K562 (cell line): ENCODE results near the gene LAPTM4A. TPM values are rescaled to one million over a fixed set of nuclear protein-coding genes. Genes with fewer than 3 reads are reported as not detected.

Experiments used
- CCNT2 ChIP-seq: IDR thresholded peaks from 2 replicates; pipeline ENCODE4 v1.6.1; 2011; ENCODE audit warnings: borderline replicate concordance, low read depth, mild to moderate bottlenecking, moderate library complexity, mixed read lengths, low read length; ENCODE audit not compliant: insufficient read length; ENCODE audit errors: extremely low read depth
- FOXM1 ChIP-seq, 2 experiments: fragments of 450-650 bp in 1 of 2; sonication (generic) in 1 of 2; formaldehyde crosslinking in 1 of 2; IDR thresholded peaks; 2 replicates each; pipeline versions ENCODE4 v1.6.1 to v1.9.0; 2017 to 2022; ENCODE audit warnings: low read depth in 2 of 2, mild to moderate bottlenecking in 2 of 2, missing genetic modification reagents in 1 of 2, moderate library complexity in 1 of 2
- GATAD2B ChIP-seq: fragments of 450-650 bp; IDR thresholded peaks from 2 replicates; pipeline ENCODE4 v1.6.1; 2017; ENCODE audit warnings: mild to moderate bottlenecking, borderline replicate concordance
- NR2C2 ChIP-seq, 2 experiments: fragments of 200-800 bp in 1 of 2; sonication (Bioruptor generic) in 1 of 2; sonication (generic) in 1 of 2; formaldehyde crosslinking in 1 of 2; IDR thresholded peaks; 2 replicates each; pipeline versions ENCODE4 v1.6.1 to v1.8.0; 2016 to 2022; ENCODE audit warnings: mild to moderate bottlenecking in 1 of 2, missing compliant biosample characterization in 1 of 2, missing genetic modification characterization in 1 of 2, missing genetic modification reagents in 1 of 2
- RCOR1 ChIP-seq, 2 experiments: IDR thresholded peaks; 2 replicates each; pipeline ENCODE4 v1.6.1; 2012; ENCODE audit warnings: low read depth in 2 of 2, low read length in 2 of 2, borderline replicate concordance in 1 of 2, improper control_type of control experiment in 1 of 2
- ZNF780A ChIP-seq: fragments of 250-450 bp; sonication (Bioruptor Pico); IDR thresholded peaks from 2 replicates; pipeline ENCODE4 v1.5.0; 2021; ENCODE audit warnings: mild to moderate bottlenecking
- polyA plus RNA-seq, 8 experiments: library from polyadenylated mRNA; depleted of rRNA in 4 of 8; stranded (reverse) in 5 of 8; unstranded in 3 of 8; fragments of >200 nt; fragmentation: Nextera tagmentation in 2 of 8; fragmentation: Illumina TruSeq in 1 of 8; extraction: Ambion mirVana in 2 of 8; extraction: Trizol in 1 of 8; gene quantifications; 2 replicates each; pipeline versions ENCODE4 v1.2.1 to v1.2.3, GENCODE V29; 2011 to 2014; ENCODE audit warnings: inconsistent platforms in 1 of 8, missing spikeins in 1 of 8
- total RNA-seq, 7 experiments: library from RNA; depleted of rRNA in 6 of 7; stranded (reverse); fragments of >200 nt in 6 of 7; fragmentation: Illumina TruSeq in 2 of 7; extraction: Trizol in 2 of 7; gene quantifications; 2 replicates each; pipeline versions ENCODE4 v1.2.1 to v1.2.3, GENCODE V29; 2011 to 2021; ENCODE audit warnings: low replicate concordance in 1 of 7
- TF ChIP-seq, protein P1 (sequence below): fragments of 450-650 bp; IDR thresholded peaks from 2 replicates; pipeline ENCODE4 v1.6.1; 2017; ENCODE audit warnings: antibody characterized with exemption, mild to moderate bottlenecking
- TF ChIP-seq, protein P2 (sequence below): sonication (generic); formaldehyde crosslinking; IDR thresholded peaks from 2 replicates; pipeline ENCODE4 v1.8.1; 2023; ENCODE audit warnings: mild to moderate bottlenecking, missing genetic modification reagents
- TF ChIP-seq, protein P3 (sequence below): fragments of 450-650 bp; IDR thresholded peaks from 2 replicates; pipeline ENCODE4 v1.6.1; 2016; ENCODE audit warnings: low read depth
- TF ChIP-seq, protein P4 (sequence below): fragments of 450-650 bp; IDR thresholded peaks from 2 replicates; pipeline ENCODE4 v1.6.1; 2016; ENCODE audit warnings: low read depth, mild to moderate bottlenecking, moderate library complexity

LAPTM4A gene
- total and polyA plus RNA-seq, 9 of the 15 experiments (the other 6 are each of a cell fraction or from before 2014, with no cell fraction given): 13.4 to 157 (median 50.1) TPM

DNA sequence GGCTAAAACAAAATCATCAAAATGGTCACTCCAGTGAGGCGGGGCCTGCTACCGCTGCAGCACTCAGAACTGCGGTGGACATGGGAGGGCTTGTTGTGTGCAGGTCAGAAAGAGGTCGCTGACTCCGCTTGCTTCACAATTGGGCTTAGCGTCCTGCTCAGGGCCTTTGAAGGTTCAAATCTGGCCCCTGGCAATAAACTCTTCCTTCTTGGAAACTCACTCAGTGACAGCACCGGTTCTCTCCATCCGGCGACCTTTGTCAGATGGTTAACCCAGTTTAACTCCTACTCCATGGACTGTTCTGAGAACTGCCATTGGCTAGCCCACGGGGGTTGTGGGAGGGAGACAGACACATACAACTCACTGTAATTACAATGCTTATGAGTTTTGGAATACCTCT is 29.0 kb upstream of the LAPTM4A start (continued):
- TF ChIP-seq RCOR1 (IDR thresholded peaks at IDR 0.05; ENCODE audit: borderline replicate concordance in 1 of 2, low read depth in 2 of 2, low read length in 2 of 2) (peak in 1 of 2 experiments; percentile 5; a peak in 1 of 4 replicates), FOXM1 (IDR thresholded peaks at IDR 0.05; ENCODE audit: low read depth) (no peak), FOXM1 (CRISPR knock-in tag; IDR thresholded peaks at IDR 0.05; ENCODE audit: low read depth) (no peak), GATAD2B (no peak), ZNF780A (CRISPR knock-in tag) (no peak), NR2C2 (CRISPR knock-in tag; IDR thresholded peaks at IDR 0.05) (no peak), NR2C2 (tag; IDR thresholded peaks at IDR 0.05) (peak; percentile 29; the same call in 1 of the 2 replicates), CCNT2 (no peak)
- TF ChIP-seq, protein P1, sequence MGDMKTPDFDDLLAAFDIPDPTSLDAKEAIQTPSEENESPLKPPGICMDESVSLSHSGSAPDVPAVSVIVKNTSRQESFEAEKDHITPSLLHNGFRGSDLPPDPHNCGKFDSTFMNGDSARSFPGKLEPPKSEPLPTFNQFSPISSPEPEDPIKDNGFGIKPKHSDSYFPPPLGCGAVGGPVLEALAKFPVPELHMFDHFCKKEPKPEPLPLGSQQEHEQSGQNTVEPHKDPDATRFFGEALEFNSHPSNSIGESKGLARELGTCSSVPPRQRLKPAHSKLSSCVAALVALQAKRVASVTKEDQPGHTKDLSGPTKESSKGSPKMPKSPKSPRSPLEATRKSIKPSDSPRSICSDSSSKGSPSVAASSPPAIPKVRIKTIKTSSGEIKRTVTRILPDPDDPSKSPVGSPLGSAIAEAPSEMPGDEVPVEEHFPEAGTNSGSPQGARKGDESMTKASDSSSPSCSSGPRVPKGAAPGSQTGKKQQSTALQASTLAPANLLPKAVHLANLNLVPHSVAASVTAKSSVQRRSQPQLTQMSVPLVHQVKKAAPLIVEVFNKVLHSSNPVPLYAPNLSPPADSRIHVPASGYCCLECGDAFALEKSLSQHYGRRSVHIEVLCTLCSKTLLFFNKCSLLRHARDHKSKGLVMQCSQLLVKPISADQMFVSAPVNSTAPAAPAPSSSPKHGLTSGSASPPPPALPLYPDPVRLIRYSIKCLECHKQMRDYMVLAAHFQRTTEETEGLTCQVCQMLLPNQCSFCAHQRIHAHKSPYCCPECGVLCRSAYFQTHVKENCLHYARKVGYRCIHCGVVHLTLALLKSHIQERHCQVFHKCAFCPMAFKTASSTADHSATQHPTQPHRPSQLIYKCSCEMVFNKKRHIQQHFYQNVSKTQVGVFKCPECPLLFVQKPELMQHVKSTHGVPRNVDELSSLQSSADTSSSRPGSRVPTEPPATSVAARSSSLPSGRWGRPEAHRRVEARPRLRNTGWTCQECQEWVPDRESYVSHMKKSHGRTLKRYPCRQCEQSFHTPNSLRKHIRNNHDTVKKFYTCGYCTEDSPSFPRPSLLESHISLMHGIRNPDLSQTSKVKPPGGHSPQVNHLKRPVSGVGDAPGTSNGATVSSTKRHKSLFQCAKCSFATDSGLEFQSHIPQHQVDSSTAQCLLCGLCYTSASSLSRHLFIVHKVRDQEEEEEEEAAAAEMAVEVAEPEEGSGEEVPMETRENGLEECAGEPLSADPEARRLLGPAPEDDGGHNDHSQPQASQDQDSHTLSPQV: 0 out of 2 replicates have a peak, but pooled peaks have one; percentile 44
- TF ChIP-seq, protein P2, sequence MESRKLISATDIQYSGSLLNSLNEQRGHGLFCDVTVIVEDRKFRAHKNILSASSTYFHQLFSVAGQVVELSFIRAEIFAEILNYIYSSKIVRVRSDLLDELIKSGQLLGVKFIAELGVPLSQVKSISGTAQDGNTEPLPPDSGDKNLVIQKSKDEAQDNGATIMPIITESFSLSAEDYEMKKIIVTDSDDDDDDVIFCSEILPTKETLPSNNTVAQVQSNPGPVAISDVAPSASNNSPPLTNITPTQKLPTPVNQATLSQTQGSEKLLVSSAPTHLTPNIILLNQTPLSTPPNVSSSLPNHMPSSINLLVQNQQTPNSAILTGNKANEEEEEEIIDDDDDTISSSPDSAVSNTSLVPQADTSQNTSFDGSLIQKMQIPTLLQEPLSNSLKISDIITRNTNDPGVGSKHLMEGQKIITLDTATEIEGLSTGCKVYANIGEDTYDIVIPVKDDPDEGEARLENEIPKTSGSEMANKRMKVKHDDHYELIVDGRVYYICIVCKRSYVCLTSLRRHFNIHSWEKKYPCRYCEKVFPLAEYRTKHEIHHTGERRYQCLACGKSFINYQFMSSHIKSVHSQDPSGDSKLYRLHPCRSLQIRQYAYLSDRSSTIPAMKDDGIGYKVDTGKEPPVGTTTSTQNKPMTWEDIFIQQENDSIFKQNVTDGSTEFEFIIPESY (CRISPR knock-in tag): peak; percentile 95
- TF ChIP-seq, protein P3, sequence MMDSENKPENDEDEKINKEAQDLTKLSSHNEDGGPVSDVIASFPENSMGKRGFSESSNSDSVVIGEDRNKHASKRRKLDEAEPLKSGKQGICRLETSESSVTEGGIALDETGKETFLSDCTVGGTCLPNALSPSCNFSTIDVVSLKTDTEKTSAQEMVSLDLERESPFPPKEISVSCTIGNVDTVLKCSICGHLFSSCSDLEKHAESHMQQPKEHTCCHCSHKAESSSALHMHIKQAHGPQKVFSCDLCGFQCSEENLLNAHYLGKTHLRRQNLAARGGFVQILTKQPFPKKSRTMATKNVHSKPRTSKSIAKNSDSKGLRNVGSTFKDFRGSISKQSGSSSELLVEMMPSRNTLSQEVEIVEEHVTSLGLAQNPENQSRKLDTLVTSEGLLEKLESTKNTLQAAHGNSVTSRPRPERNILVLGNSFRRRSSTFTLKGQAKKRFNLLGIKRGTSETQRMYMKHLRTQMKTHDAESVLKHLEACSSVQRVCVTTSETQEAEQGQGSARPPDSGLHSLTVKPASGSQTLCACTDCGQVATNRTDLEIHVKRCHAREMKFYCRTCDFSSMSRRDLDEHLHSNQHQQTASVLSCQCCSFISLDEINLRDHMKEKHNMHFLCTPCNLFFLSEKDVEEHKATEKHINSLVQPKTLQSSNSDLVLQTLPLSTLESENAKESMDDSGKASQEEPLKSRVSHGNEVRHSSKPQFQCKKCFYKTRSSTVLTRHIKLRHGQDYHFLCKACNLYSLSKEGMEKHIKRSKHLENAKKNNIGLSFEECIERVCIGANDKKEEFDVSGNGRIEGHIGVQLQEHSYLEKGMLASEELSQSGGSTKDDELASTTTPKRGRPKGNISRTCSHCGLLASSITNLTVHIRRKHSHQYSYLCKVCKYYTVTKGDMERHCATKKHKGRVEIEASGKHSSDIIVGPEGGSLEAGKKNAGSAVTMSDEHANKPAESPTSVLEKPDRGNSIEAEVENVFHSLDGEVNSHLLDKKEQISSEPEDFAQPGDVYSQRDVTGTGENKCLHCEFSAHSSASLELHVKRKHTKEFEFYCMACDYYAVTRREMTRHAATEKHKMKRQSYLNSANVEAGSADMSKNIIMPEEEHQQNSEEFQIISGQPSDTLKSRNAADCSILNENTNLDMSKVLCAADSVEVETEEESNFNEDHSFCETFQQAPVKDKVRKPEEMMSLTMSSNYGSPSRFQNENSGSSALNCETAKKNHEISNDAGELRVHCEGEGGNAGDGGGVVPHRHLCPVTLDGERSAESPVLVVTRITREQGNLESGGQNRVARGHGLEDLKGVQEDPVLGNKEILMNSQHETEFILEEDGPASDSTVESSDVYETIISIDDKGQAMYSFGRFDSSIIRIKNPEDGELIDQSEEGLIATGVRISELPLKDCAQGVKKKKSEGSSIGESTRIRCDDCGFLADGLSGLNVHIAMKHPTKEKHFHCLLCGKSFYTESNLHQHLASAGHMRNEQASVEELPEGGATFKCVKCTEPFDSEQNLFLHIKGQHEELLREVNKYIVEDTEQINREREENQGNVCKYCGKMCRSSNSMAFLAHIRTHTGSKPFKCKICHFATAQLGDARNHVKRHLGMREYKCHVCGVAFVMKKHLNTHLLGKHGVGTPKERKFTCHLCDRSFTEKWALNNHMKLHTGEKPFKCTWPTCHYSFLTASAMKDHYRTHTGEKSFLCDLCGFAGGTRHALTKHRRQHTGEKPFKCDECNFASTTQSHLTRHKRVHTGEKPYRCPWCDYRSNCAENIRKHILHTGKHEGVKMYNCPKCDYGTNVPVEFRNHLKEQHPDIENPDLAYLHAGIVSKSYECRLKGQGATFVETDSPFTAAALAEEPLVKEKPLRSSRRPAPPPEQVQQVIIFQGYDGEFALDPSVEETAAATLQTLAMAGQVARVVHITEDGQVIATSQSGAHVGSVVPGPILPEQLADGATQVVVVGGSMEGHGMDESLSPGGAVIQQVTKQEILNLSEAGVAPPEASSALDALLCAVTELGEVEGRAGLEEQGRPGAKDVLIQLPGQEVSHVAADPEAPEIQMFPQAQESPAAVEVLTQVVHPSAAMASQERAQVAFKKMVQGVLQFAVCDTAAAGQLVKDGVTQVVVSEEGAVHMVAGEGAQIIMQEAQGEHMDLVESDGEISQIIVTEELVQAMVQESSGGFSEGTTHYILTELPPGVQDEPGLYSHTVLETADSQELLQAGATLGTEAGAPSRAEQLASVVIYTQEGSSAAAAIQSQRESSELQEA: no peak
- TF ChIP-seq, protein P4, sequence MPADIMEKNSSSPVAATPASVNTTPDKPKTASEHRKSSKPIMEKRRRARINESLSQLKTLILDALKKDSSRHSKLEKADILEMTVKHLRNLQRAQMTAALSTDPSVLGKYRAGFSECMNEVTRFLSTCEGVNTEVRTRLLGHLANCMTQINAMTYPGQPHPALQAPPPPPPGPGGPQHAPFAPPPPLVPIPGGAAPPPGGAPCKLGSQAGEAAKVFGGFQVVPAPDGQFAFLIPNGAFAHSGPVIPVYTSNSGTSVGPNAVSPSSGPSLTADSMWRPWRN: no peak
